HepG2 (cell line): ENCODE results near the gene MRPS21. TPM values are rescaled to one million over a fixed set of nuclear protein-coding genes. Genes with fewer than 3 reads are reported as not detected.
"Not testable (repeated sequence)": the region's sequence is repeated elsewhere in the genome, so short reads cannot be mapped to it uniquely, and the experiment has no call there.

Experiments
- ATAC-seq: fragments of 200-7000 bp; cut with Tn5 transposase; 3 replicates; pipeline ENCODE4 v1.9.1; 2020; ENCODE audit warnings: mild to moderate bottlenecking, moderate library complexity
- BruUV-seq: library from RNA; stranded (reverse); fragments of 400-500 nt; replicated peaks from 2 replicates; lab custom pipeline; 2021; lab: Mats Ljungman, UMichigan
- CTCF ChIA-PET: fragments of 300-600 bp; formaldehyde crosslinking; extraction: SDS; loops from one replicate; lab custom pipeline; 2021; ENCODE audit warnings: low total read pairs, inconsistent platforms, low intra/inter-chr PET ratio; lab: Yijun Ruan, JAX
- POLR2A ChIA-PET: fragments of 350-600 bp; sonication (Branson Sonifier 250); formaldehyde crosslinking; loops from one replicate; lab custom pipeline; 2020; ENCODE audit warnings: antibody characterized with exemption, inconsistent platforms; lab: Yijun Ruan, JAX
- DNase-seq: peaks from one replicate; pipeline ENCODE4 v3.0.0-alpha.2; 2015; ENCODE audit warnings: low spot score
- FAIRE-seq: peaks from 3 replicates; lab custom pipeline; 2011; peaks lifted over from hg19 to GRCh38; lab: Jason Lieb, UNC
- H2AFZ ChIP-seq: one replicate; pipeline ENCODE4 v1.6.1; 2011; ENCODE audit warnings: low read length, inconsistent platforms
- H3K27ac ChIP-seq: fragments of 300-600 bp; 3 replicates; pipeline ENCODE4 v1.8.0; 2011; ENCODE audit warnings: mixed run types, mild to moderate bottlenecking, mixed read lengths, low read length, inconsistent platforms; ENCODE audit not compliant: insufficient read depth; ENCODE audit errors: extremely low read length
- H3K27me3 ChIP-seq, 2 experiments: fragments of 200-600 bp in 1 of 2; 2 replicates in 1 of 2; 3 replicates in 1 of 2; pipeline versions ENCODE4 v1.6.0 to v1.8.0; 2011; ENCODE audit warnings: low read length in 2 of 2, mild to moderate bottlenecking in 2 of 2, moderate library complexity in 2 of 2, inconsistent platforms in 1 of 2; ENCODE audit not compliant: insufficient read depth in 2 of 2, control insufficient read depth in 1 of 2
- H3K36me3 ChIP-seq, 2 experiments: fragments of 200-600 bp in 1 of 2; replicated peaks in 1 of 2; 2 replicates in 1 of 2; 3 replicates in 1 of 2; pipeline versions ENCODE4 v1.5.1 to v1.8.0; 2011; ENCODE audit warnings: low read length in 2 of 2, inconsistent platforms in 1 of 2; ENCODE audit not compliant: insufficient read depth in 2 of 2, control insufficient read depth in 1 of 2
- H3K4me1 ChIP-seq: 2 replicates; pipeline ENCODE4 v1.5.1; 2012; ENCODE audit warnings: low read length, inconsistent platforms; ENCODE audit not compliant: insufficient read depth
- H3K4me2 ChIP-seq: 2 replicates; pipeline ENCODE4 v1.6.0; 2011; ENCODE audit warnings: low read depth, low read length, inconsistent platforms
- H3K4me3 ChIP-seq, 3 experiments: fragments of 200-600 bp in 1 of 3; sonication (generic), shearing (Covaris generic) in 1 of 3; replicated peaks in 1 of 3; 2 replicates each; pipeline ENCODE4 v1.5.1; 2011 to 2016; ENCODE audit warnings: low read length in 3 of 3, inconsistent platforms in 2 of 3, low read depth in 2 of 3, mild to moderate bottlenecking in 2 of 3, control low read depth in 1 of 3, mixed read lengths in 1 of 3; ENCODE audit not compliant: insufficient read depth in 1 of 3
- H3K79me2 ChIP-seq: one replicate; pipeline ENCODE4 v1.6.1; 2011; ENCODE audit warnings: low read length, inconsistent platforms; ENCODE audit not compliant: insufficient read depth
- H3K9ac ChIP-seq: 2 replicates; pipeline ENCODE4 v1.6.0; 2011; ENCODE audit warnings: mild to moderate bottlenecking, low read depth, low read length, inconsistent platforms; ENCODE audit not compliant: insufficient read depth
- H3K9me3 ChIP-seq: 2 replicates; pipeline ENCODE4 v1.5.1; 2012; ENCODE audit warnings: mild to moderate bottlenecking, low read length
- H4K20me1 ChIP-seq: 2 replicates; pipeline ENCODE4 v1.6.0; 2011; ENCODE audit warnings: inconsistent platforms, mild to moderate bottlenecking, low read length, moderate library complexity; ENCODE audit not compliant: insufficient read depth
- ARNTL ChIP-seq: sonication (generic); formaldehyde crosslinking; IDR thresholded peaks from 2 replicates; pipeline ENCODE4 v1.4.0; 2020; ENCODE audit warnings: mild to moderate bottlenecking, missing genetic modification reagents
- NFRKB ChIP-seq: fragments of 450-650 bp; IDR thresholded peaks from 2 replicates; pipeline ENCODE4 v1.6.1; 2017
- PHF8 ChIP-seq: sonication (generic); formaldehyde crosslinking; IDR thresholded peaks from 2 replicates; pipeline ENCODE4 v1.5.0; 2020; ENCODE audit warnings: missing genetic modification reagents
- WGBS: methylation state at CpG from one replicate; pipeline ENCODE4 v1.1.6; 2017; ENCODE audit warnings: low lambda C conversion rate; 5-methylcytosine and 5-hydroxymethylcytosine counted together
- in situ Hi-C: cut with HindIII; loops from 2 replicates; pipeline ENCODE4 v1.10.0; 2017; ENCODE audit warnings: low pct_unique_long_range_greater_than_20kb; ENCODE audit not compliant: extremely low pct_ligation_motif_present
- intact Hi-C: fragments of 100-400 bp; cut with micrococcal nuclease; formaldehyde crosslinking; loops from one replicate; pipeline ENCODE4 v1.10.0; 2022; ENCODE audit not compliant: unreplicated experiment
- polyA plus RNA-seq, 8 experiments: library from polyadenylated mRNA; depleted of rRNA in 3 of 8; stranded (reverse) in 7 of 8; unstranded in 1 of 8; fragments of >200 nt; fragmentation: Illumina TruSeq in 4 of 8; extraction: Trizol in 4 of 8; gene quantifications; 2 replicates each; pipeline versions ENCODE4 v1.2.1 to v1.2.3, GENCODE V29; 2011 to 2016; ENCODE audit warnings: low read depth in 4 of 8, missing spikeins in 1 of 8, mixed read lengths in 1 of 8; ENCODE audit not compliant: insufficient read depth in 1 of 8
- total RNA-seq, 5 experiments: library from RNA; depleted of rRNA; stranded (reverse); fragments of >200 nt; fragmentation: Illumina TruSeq; extraction: Trizol; gene quantifications; 2 replicates each; pipeline ENCODE4 v1.2.3, GENCODE V29; 2016; ENCODE audit warnings: low read depth in 1 of 5

MRPS21 gene
- total and polyA plus RNA-seq, 2 of the 13 experiments (the other 11 are each of a cell fraction or from before 2014, with no cell fraction given) = 59.4 to 64.2 TPM

DNA sequence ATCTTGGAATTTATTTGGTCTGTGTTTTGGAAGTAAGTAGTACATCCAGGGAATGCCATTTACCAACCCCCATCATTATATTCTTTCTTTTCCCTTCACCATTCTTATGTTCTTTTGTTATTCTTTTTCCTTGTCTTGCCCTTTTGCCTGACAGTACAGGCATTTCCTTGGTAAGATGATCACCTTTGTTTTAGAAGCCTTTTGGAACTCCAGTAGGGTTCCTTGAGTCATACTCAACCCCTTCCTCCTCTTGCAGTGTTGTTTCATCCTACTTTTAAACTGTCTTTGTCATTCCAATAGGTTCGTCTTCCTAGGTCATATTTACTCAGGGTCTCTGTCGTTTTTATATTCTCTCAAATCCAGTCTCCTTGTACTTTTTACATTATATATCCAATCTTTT, 9.2 kb downstream of the MRPS21 start:
- no peak for ATAC-seq
- Histone ChIP-seq H3K79me2 (no peaks in the 10 kb centered on the region), H3K27me3 (no peaks in the 10 kb centered on the region; a peak in 1 of 5 replicates), H3K27ac (no peak overlapping the region), H3K4me3 (no peak overlapping the region), H2AFZ (no peak overlapping the region), H3K9ac (no peak overlapping the region), H3K4me2 (no peak overlapping the region), H3K4me1 (no peaks in the 10 kb centered on the region), H3K9me3 (no peaks in the 10 kb centered on the region), H4K20me1 (no peaks in the 10 kb centered on the region), H3K36me3 (peaks cover 1 to 38% of the 10 kb centered on the region in 2 experiments; a peak in 4 of 5 replicates)
- DNase-seq = no peak
- intact Hi-C loops (no loop called here), in situ Hi-C loops (no loop called here)
- WGBS = 82% methylated on average over 2 of the region's 2 CpGs
- no peak for FAIRE-seq
- no peak for TF ChIP-seq NFRKB
- TF ChIP-seq PHF8 (CRISPR knock-in tag) = no peak
- TF ChIP-seq ARNTL (CRISPR knock-in tag) = no peak
- ChIA-PET CTCF (no interaction called here), POLR2A (no interaction called here)
- no TSS peak for BruUV-seq

DNA sequence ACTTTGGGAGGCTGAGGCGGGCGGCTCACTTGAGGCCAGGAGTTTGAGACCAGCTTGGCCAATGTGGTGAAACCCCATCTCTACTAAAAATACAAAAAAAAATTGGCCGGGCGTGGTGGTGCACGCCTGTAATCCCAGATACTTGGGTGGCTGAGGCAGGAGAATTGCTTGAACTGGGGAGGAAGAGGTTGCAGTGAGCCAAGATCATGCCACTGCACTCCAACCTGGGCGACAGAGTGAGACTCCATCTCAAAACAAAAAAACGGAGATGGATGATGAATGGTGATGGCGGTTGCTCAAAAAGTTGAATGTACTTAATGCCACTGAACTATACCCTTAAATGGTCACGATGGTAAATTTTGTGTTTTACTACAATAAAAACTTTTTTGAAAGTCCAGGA, 14.9 kb downstream of the MRPS21 start:
- POLR2A ChIA-PET, H3K4me3 ChIP-seq, in situ Hi-C loops, H3K4me1 ChIP-seq, FAIRE-seq, H3K27me3 ChIP-seq, BruUV-seq, H3K79me2 ChIP-seq, intact Hi-C loops, H2AFZ ChIP-seq, ATAC-seq, DNase-seq, CTCF ChIA-PET, H3K27ac ChIP-seq, H3K4me2 ChIP-seq, H3K9ac ChIP-seq, H4K20me1 ChIP-seq, H3K9me3 ChIP-seq: not testable (repeated sequence)
- 97% methylated on average over 9 of the region's 9 CpGs for WGBS
- H3K36me3 ChIP-seq = peaks cover 0 to 17% of the 10 kb centered on the region in 2 experiments; a peak in 2 of 5 replicates
